Left ventricle myocardium superior (tissue), 1 donor: ENCODE measurements around the gene AGPS. TPM values are rescaled to one million over a fixed set of nuclear protein-coding genes. Genes with fewer than 3 reads are reported as not detected.
"Not testable (repeated sequence)": the region's sequence is repeated elsewhere in the genome, so short reads cannot be mapped to it uniquely, and the experiment has no call there.

ENCODE experiments used
- ATAC-seq: fragments of 200-7000 bp; cut with Tn5 transposase; one replicate; pipeline ENCODE4 v1.9.1; 2020; ENCODE audit warnings: mild to moderate bottlenecking, moderate library complexity
- DNase-seq: peaks from one replicate; pipeline ENCODE4 v3.0.0-alpha.2; 2020
- intact Hi-C: fragments of 100-400 bp; cut with micrococcal nuclease; formaldehyde crosslinking; loops from one replicate; pipeline ENCODE4 v1.11.0; 2022
- total RNA-seq: library from RNA; stranded (reverse); fragmentation: NEBNext Ultra II Directional; extraction: Animal tissue kit (Norgen Biotek cat#: 25700); gene quantifications from one replicate; pipeline ENCODE4 v1.2.1, GENCODE V29; 2021
- donor health status: DM: no; HTN: yes; CAD: no; lungs with severe emphysema.

Gene AGPS
- total RNA-seq, 1 donor from 2014 or later, result 33.4 TPM

- DNase-seq (no peak), ATAC-seq (no peak)
- intact Hi-C loops, result no loop called here
Measured at GRCh38 chr2:177455187-177455586, 62.6 kb downstream of the AGPS start.

GRCh38 chr2:177459756-177460155 lies 67.2 kb downstream of the AGPS start:
- ATAC-seq, DNase-seq, intact Hi-C loops: not testable (repeated sequence)

GRCh38 chr2:177460973-177461585 lies 68.5 kb downstream of the AGPS start:
- intact Hi-C loops, result no loop called here
- ATAC-seq (no peak), DNase-seq (no peak)

- intact Hi-C loops, result no loop called here
- ATAC-seq (no peak), DNase-seq (no peak)
Measured at GRCh38 chr2:177464549-177464948, 72.0 kb downstream of the AGPS start.

- no peak for ATAC-seq
- intact Hi-C loops, result no loop called here
Measured at GRCh38 chr2:177465400-177466138, 73.0 kb downstream of the AGPS start.

GRCh38 chr2:177466337-177467195 lies 74.0 kb downstream of the AGPS start:
- DNase-seq (no peak), ATAC-seq (no peak)
- intact Hi-C loops, result no loop called here

More at GRCh38 chr2:177465400-177466138, 73.0 kb downstream of the AGPS start:
- DNase-seq, result no peak

GRCh38 chr2:177467646-177468045 lies 75.1 kb downstream of the AGPS start:
- intact Hi-C loops, result no loop called here
- ATAC-seq (no peak), DNase-seq (no peak)

GRCh38 chr2:177471990-177472389 lies 79.4 kb downstream of the AGPS start:
- intact Hi-C loops, result no loop called here
- no peak for DNase-seq
- ATAC-seq, result no peak

- intact Hi-C loops, result no loop called here
- no peak for DNase-seq
- ATAC-seq, result no peak
Measured at GRCh38 chr2:177474301-177474700, 81.7 kb downstream of the AGPS start.

- intact Hi-C loops, result no loop called here
- ATAC-seq, result no peak
- DNase-seq, result no peak
Measured at GRCh38 chr2:177474998-177475397, 82.4 kb downstream of the AGPS start.

GRCh38 chr2:177476897-177477296 lies 84.3 kb downstream of the AGPS start:
- DNase-seq, result no peak
- ATAC-seq, result no peak
- intact Hi-C loops, result no loop called here

GRCh38 chr2:177478029-177478428 lies 85.5 kb downstream of the AGPS start:
- ATAC-seq, result no peak
- intact Hi-C loops, result no loop called here
- no peak for DNase-seq

- ATAC-seq, result no peak
- intact Hi-C loops, result no loop called here
- DNase-seq, result no peak
Measured at GRCh38 chr2:177478907-177479306, 86.3 kb downstream of the AGPS start.

GRCh38 chr2:177482195-177482594 lies 89.6 kb downstream of the AGPS start:
- ATAC-seq, result no peak

GRCh38 chr2:177483531-177483930 lies 91.0 kb downstream of the AGPS start:
- ATAC-seq (no peak), DNase-seq (no peak)
- intact Hi-C loops, result loop anchor here (10.0 kb wide), 1 partner anchor 131 kb away; a partner anchor contains a TSS

More at GRCh38 chr2:177482195-177482594, 89.6 kb downstream of the AGPS start:
- intact Hi-C loops, result loop anchor here (10.0 kb wide), 1 partner anchor 133 kb away; a partner anchor contains a TSS
- DNase-seq, result no peak

- no peak for DNase-seq
- intact Hi-C loops, result loop anchor here (10.0 kb wide), 1 partner anchor 131 kb away; a partner anchor contains a TSS
- no peak for ATAC-seq
Measured at GRCh38 chr2:177484180-177484795, 91.7 kb downstream of the AGPS start.

- DNase-seq, ATAC-seq: not testable (repeated sequence)
- intact Hi-C loops, result loop anchor here (5.0 to 10.0 kb wide), 2 partner anchors 129 to 237 kb away; a partner anchor contains a TSS
Measured at GRCh38 chr2:177485657-177486056, 93.1 kb downstream of the AGPS start.

GRCh38 chr2:177489719-177490301 lies 97.2 kb downstream of the AGPS start:
- intact Hi-C loops, result loop anchor here (5.0 to 10.0 kb wide), 2 partner anchors 125 to 232 kb away; a partner anchor contains a TSS
- ATAC-seq (no peak), DNase-seq (no peak)

- ATAC-seq, result no peak
- DNase-seq, result no peak
- intact Hi-C loops, result no loop called here
Measured at GRCh38 chr2:177495945-177496344, 103.4 kb downstream of the AGPS start.
